H1 (cell line): ENCODE results near the gene PRR16. TPM values are rescaled to one million over a fixed set of nuclear protein-coding genes. Genes with fewer than 3 reads are reported as not detected.

Experiments used
- CTCF ChIA-PET: fragments of 300-600 bp; sonication (Branson Sonifier 250); formaldehyde crosslinking; loops from one replicate; lab custom pipeline; 2021; ENCODE audit not compliant: partially characterized antibody; lab: Charles Lee
- POLR2A ChIA-PET: fragments of 300-600 bp; sonication (Branson Sonifier 250); formaldehyde crosslinking; loops from one replicate; lab custom pipeline; 2021; ENCODE audit warnings: inconsistent platforms; ENCODE audit not compliant: partially characterized antibody; lab: Charles Lee
- DNase-seq, 2 experiments: peaks; one replicate each; pipeline versions ENCODE4 v3.0.0 to v3.0.0-alpha.2; 2010 to 2022; ENCODE audit warnings: low spot score in 2 of 2, low read depth in 1 of 2, mixed read lengths in 1 of 2
- FAIRE-seq: peaks from 2 replicates; lab custom pipeline; 2011; peaks lifted over from hg19 to GRCh38; lab: Jason Lieb, UNC
- H2AFZ ChIP-seq: 2 replicates; pipeline ENCODE4 v1.8.1; 2012; ENCODE audit warnings: low read length, inconsistent platforms
- H2AK5ac ChIP-seq: 2 replicates; pipeline ENCODE4 v1.6.1; 2013; ENCODE audit warnings: low read depth, low read length
- H2BK120ac ChIP-seq: replicated peaks from 2 replicates; pipeline ENCODE3; 2013; ENCODE audit warnings: low read depth, low read length, inconsistent platforms
- H2BK12ac ChIP-seq: 2 replicates; pipeline ENCODE4 v1.6.1; 2013; ENCODE audit warnings: low read depth, low read length
- H2BK15ac ChIP-seq: 2 replicates; pipeline ENCODE4 v1.6.1; 2013; ENCODE audit warnings: low read length
- H2BK20ac ChIP-seq: 2 replicates; pipeline ENCODE4 v1.6.1; 2013; ENCODE audit warnings: low read length
- H2BK5ac ChIP-seq: 2 replicates; pipeline ENCODE4 v1.6.1; 2013; ENCODE audit warnings: low read depth, low read length
- H3K14ac ChIP-seq: 2 replicates; pipeline ENCODE4 v1.6.1; 2013; ENCODE audit warnings: inconsistent platforms; ENCODE audit not compliant: insufficient read length
- H3K18ac ChIP-seq: 2 replicates; pipeline ENCODE4 v1.6.1; 2013; ENCODE audit warnings: low read length; ENCODE audit errors: extremely low read depth
- H3K23ac ChIP-seq: 2 replicates; pipeline ENCODE4 v1.6.1; 2013; ENCODE audit warnings: inconsistent platforms; ENCODE audit not compliant: insufficient read length
- H3K23me2 ChIP-seq: 2 replicates; pipeline ENCODE4 v1.6.1; 2013; ENCODE audit warnings: low read depth, low read length
- H3K27ac ChIP-seq: 2 replicates; pipeline ENCODE4 v1.6.1; 2011; ENCODE audit warnings: low read depth, low read length, inconsistent platforms
- H3K27me3 ChIP-seq, 4 experiments: replicated peaks in 1 of 4; 1 replicate in 1 of 4; 2 replicates in 3 of 4; pipeline versions ENCODE4 v1.6.1 to v1.8.1; 2011 to 2013; ENCODE audit warnings: low read length in 3 of 4, mild to moderate bottlenecking in 3 of 4, inconsistent platforms in 2 of 4, mixed read lengths in 2 of 4, moderate library complexity in 1 of 4; ENCODE audit not compliant: control insufficient read depth in 3 of 4, insufficient read depth in 3 of 4; ENCODE audit errors: extremely low read depth in 1 of 4
- H3K36me3 ChIP-seq, 4 experiments: 2 replicates each; pipeline versions ENCODE4 v1.6.1 to v1.8.1; 2011 to 2013; ENCODE audit warnings: mild to moderate bottlenecking in 4 of 4, low read length in 3 of 4, moderate library complexity in 2 of 4, control low read depth in 1 of 4, inconsistent platforms in 1 of 4; ENCODE audit not compliant: insufficient read depth in 4 of 4, control insufficient read depth in 2 of 4
- H3K4ac ChIP-seq: replicated peaks from 2 replicates; pipeline ENCODE3; 2013; ENCODE audit warnings: low read length, low read depth, mixed read lengths, inconsistent platforms; ENCODE audit not compliant: insufficient read length
- H3K4me1 ChIP-seq, 4 experiments: replicated peaks in 1 of 4; 1 replicate in 1 of 4; 2 replicates in 3 of 4; pipeline versions ENCODE4 v1.6.1 to v1.8.1; 2011 to 2013; ENCODE audit warnings: low read length in 3 of 4, inconsistent platforms in 2 of 4, mixed read lengths in 1 of 4; ENCODE audit not compliant: insufficient read depth in 4 of 4, control insufficient read depth in 3 of 4
- H3K4me2 ChIP-seq, 2 experiments: 2 replicates each; pipeline versions ENCODE4 v1.6.1 to v1.8.1; 2011 to 2013; ENCODE audit warnings: low read depth in 2 of 2, low read length in 2 of 2, control low read depth in 1 of 2, inconsistent platforms in 1 of 2, mild to moderate bottlenecking in 1 of 2; ENCODE audit not compliant: insufficient read depth in 1 of 2
- H3K4me3 ChIP-seq, 4 experiments: fragments of 200-600, 300-600 bp in 1 of 4; sonication (generic), shearing (Covaris generic), sonication (Bioruptor Twin) in 1 of 4; 2 replicates each; pipeline versions ENCODE4 v1.5.1 to v1.8.1; 2011 to 2016; ENCODE audit warnings: low read length in 4 of 4, low read depth in 3 of 4, control low read depth in 2 of 4, inconsistent platforms in 2 of 4, mild to moderate bottlenecking in 2 of 4, mixed read lengths in 1 of 4, moderate library complexity in 1 of 4; ENCODE audit not compliant: insufficient read depth in 2 of 4; ENCODE audit errors: extremely low read depth in 1 of 4
- H3K56ac ChIP-seq: replicated peaks from 2 replicates; pipeline ENCODE3; 2013; ENCODE audit warnings: low read depth, mild to moderate bottlenecking, mixed read lengths, low read length, inconsistent platforms; ENCODE audit not compliant: insufficient read length
- H3K79me1 ChIP-seq: 2 replicates; pipeline ENCODE4 v1.6.1; 2013; ENCODE audit warnings: low read depth, low read length, control low read depth
- H3K79me2 ChIP-seq, 2 experiments: 2 replicates each; pipeline versions ENCODE4 v1.6.1 to v1.8.1; 2012 to 2013; ENCODE audit warnings: low read length in 2 of 2, mild to moderate bottlenecking in 2 of 2, inconsistent platforms in 1 of 2; ENCODE audit not compliant: insufficient read depth in 2 of 2, control insufficient read depth in 1 of 2
- H3K9ac ChIP-seq, 4 experiments: replicated peaks in 1 of 4; 1 replicate in 1 of 4; 2 replicates in 3 of 4; pipeline versions ENCODE4 v1.6.1 to v1.8.1; 2011 to 2013; ENCODE audit warnings: low read depth in 3 of 4, low read length in 3 of 4, control low read depth in 2 of 4, mild to moderate bottlenecking in 2 of 4, moderate library complexity in 2 of 4, inconsistent platforms in 1 of 4; ENCODE audit errors: extremely low read depth in 1 of 4
- H3K9me3 ChIP-seq, 2 experiments: 2 replicates each; pipeline versions ENCODE4 v1.6.1 to v1.8.1; 2012 to 2013; ENCODE audit warnings: mild to moderate bottlenecking in 2 of 2, moderate library complexity in 2 of 2, control low read depth in 1 of 2, inconsistent platforms in 1 of 2, low read depth in 1 of 2, low read length in 1 of 2, mixed read lengths in 1 of 2; ENCODE audit not compliant: insufficient read depth in 2 of 2
- H4K20me1 ChIP-seq, 2 experiments: replicated peaks in 1 of 2; 2 replicates each; pipeline versions ENCODE3 to v1.8.1; 2011 to 2013; ENCODE audit warnings: inconsistent platforms in 2 of 2, low read length in 2 of 2, mild to moderate bottlenecking in 1 of 2; ENCODE audit not compliant: insufficient read depth in 2 of 2, control insufficient read depth in 1 of 2
- H4K5ac ChIP-seq: 2 replicates; pipeline ENCODE4 v1.6.1; 2013; ENCODE audit warnings: low read length, low read depth, mixed read lengths, inconsistent platforms; ENCODE audit not compliant: insufficient read length
- H4K8ac ChIP-seq: 2 replicates; pipeline ENCODE4 v1.8.0; 2013; ENCODE audit warnings: mild to moderate bottlenecking, moderate library complexity, low read length, inconsistent platforms; ENCODE audit not compliant: insufficient read depth; ENCODE audit errors: extremely low read depth
- H4K91ac ChIP-seq: replicated peaks from 2 replicates; pipeline ENCODE3; 2013; ENCODE audit warnings: low read length, mixed read lengths, inconsistent platforms; ENCODE audit not compliant: insufficient read length
- HDAC2 ChIP-seq, 2 experiments: fragments of 300-600 bp in 1 of 2; sonication (generic) in 1 of 2; IDR thresholded peaks; 2 replicates each; pipeline ENCODE4 v1.6.1; 2011 to 2012; ENCODE audit warnings: low read depth in 2 of 2, low read length in 2 of 2, mild to moderate bottlenecking in 2 of 2, moderate library complexity in 2 of 2, borderline replicate concordance in 1 of 2, inconsistent platforms in 1 of 2
- TAF1 ChIP-seq: IDR thresholded peaks from 2 replicates; pipeline ENCODE4 v1.6.1; 2011; ENCODE audit warnings: mild to moderate bottlenecking, low read depth, low read length
- YY1 ChIP-seq: IDR thresholded peaks from 2 replicates; pipeline ENCODE4 v1.6.1; 2011; ENCODE audit warnings: low read depth, mild to moderate bottlenecking, low read length
- ZNF274 ChIP-seq: IDR thresholded peaks from 2 replicates; pipeline ENCODE4 v1.7.0; 2012; ENCODE audit warnings: low read length, borderline replicate concordance; ENCODE audit errors: extremely low read depth
- WGBS, 2 experiments: shearing (Covaris generic) in 1 of 2; methylation state at CpG; one replicate each; pipeline versions ENCODE4 v1.1.6 to v1.1.7; 2013 to 2015; ENCODE audit warnings: low lambda C conversion rate in 2 of 2, mixed read lengths in 2 of 2, inconsistent platforms in 1 of 2, low coverage in 1 of 2, missing lambda C conversion rate in 1 of 2; ENCODE audit not compliant: insufficient replicate concordance in 2 of 2, insufficient coverage in 1 of 2, insufficient read length in 1 of 2; ENCODE audit errors: extremely low coverage in 1 of 2, missing lambda C conversion rate in 1 of 2; 5-methylcytosine and 5-hydroxymethylcytosine counted together
- polyA plus RNA-seq, 7 experiments: library from polyadenylated mRNA; depleted of rRNA in 3 of 7; stranded (reverse) in 5 of 7; unstranded in 2 of 7; fragments of >200 nt in 5 of 7; fragments of 200-250 nt in 2 of 7; gene quantifications; 1 replicate in 5 of 7; 2 replicates in 1 of 7; 4 replicates in 1 of 7; pipeline versions ENCODE4 v1.2.1 to v1.2.3, GENCODE V29; 2011 to 2013; ENCODE audit warnings: missing spikeins in 2 of 7, mixed read lengths in 2 of 7
- total RNA-seq: library from RNA; stranded (reverse); fragmentation: NEBNext Ultra II Directional; extraction: Animal tissue kit (Norgen Biotek cat#: 25700); gene quantifications from 2 replicates; pipeline ENCODE4 v1.2.1, GENCODE V29; 2021
- TF ChIP-seq, protein P1 (sequence below): IDR thresholded peaks from 2 replicates; pipeline ENCODE4 v1.6.1; 2012; ENCODE audit warnings: inconsistent platforms

The PRR16 gene
- total and polyA plus RNA-seq, 2 of the 8 experiments (the other 6 are each of a cell fraction or from before 2014, with no cell fraction given): 0.73 to 1.6 TPM

DNA sequence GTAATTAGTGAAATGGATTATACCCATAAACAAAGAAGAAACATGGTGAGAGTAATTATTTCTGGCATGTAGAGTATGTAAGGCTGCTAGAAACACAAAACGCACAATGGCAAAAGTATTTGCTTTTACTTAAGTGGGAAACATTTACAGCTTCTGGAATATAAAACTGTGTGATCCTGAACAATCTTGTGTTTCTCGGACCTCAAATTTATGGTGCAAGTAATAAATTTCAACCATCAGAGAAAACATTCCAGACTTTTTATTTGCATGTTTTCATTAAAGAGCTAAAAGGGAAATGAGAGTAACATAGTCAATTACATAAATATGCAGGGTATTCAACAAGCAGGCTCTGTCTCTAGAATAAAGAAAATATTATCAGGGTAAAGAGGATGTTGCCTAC, 17.2 kb upstream of the PRR16 start:
- no peak overlapping the region for H3K27ac ChIP-seq
- H2BK12ac ChIP-seq: no peak overlapping the region
- no peak overlapping the region for H4K91ac ChIP-seq
- H3K79me2 ChIP-seq: no peaks in the 10 kb centered on the region
- H3K23ac ChIP-seq: no peak overlapping the region
- no peak overlapping the region for H2AK5ac ChIP-seq
- no peaks in the 10 kb centered on the region for H3K36me3 ChIP-seq
- no peak for DNase-seq
- no peak overlapping the region for H2BK15ac ChIP-seq
- no peak overlapping the region for H3K4ac ChIP-seq
- H3K56ac ChIP-seq: no peak overlapping the region
- ChIA-PET CTCF (interaction anchor here (0.6 to 4.6 kb wide), 2 partner anchors 11 to 33 kb away, joined by 3 to 21 read pairs; no protein-coding TSS in a partner anchor), POLR2A (no interaction called here)
- no peak overlapping the region for H2BK5ac ChIP-seq
- H4K5ac ChIP-seq: no peak overlapping the region
- peaks cover 0 to 3% (median 1%) of the 10 kb centered on the region in 4 experiments; a peak in 1 of 7 replicates for H3K4me1 ChIP-seq
- no peaks in the 10 kb centered on the region for H3K23me2 ChIP-seq
- no peak overlapping the region for H3K18ac ChIP-seq
- H2BK120ac ChIP-seq: no peak overlapping the region
- no peak overlapping the region for H3K14ac ChIP-seq
- H2AFZ ChIP-seq: no peak overlapping the region
- 77% methylated on average over 2 of the region's 2 CpGs; no CpG with 5 or more reads in 1 of the 2 experiments for WGBS, 2 experiments
- H4K20me1 ChIP-seq: no peaks in the 10 kb centered on the region
- H4K8ac ChIP-seq: no peak overlapping the region
- H3K4me2 ChIP-seq: no peak overlapping the region
- TF ChIP-seq, protein P1, sequence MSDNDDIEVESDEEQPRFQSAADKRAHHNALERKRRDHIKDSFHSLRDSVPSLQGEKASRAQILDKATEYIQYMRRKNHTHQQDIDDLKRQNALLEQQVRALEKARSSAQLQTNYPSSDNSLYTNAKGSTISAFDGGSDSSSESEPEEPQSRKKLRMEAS: no peak
- TF ChIP-seq TAF1 (no peak), ZNF274 (no peak), HDAC2 (IDR thresholded peaks at IDR 0.05; ENCODE audit: borderline replicate concordance in 1 of 2, low read depth in 2 of 2, low read length in 2 of 2) (no peak), YY1 (no peak)
- H3K79me1 ChIP-seq: no peaks in the 10 kb centered on the region
- H3K27me3 ChIP-seq: no peaks in the 10 kb centered on the region
- H3K9ac ChIP-seq: no peak overlapping the region
- no peak for FAIRE-seq
- no peak overlapping the region for H3K4me3 ChIP-seq
- H2BK20ac ChIP-seq: no peak overlapping the region
- H3K9me3 ChIP-seq: no peaks in the 10 kb centered on the region
